Cardiac muscle cell (in vitro differentiated cells and primary cell): Measurements from ENCODE around the gene HMGXB4. TPM values are rescaled to one million over a fixed set of nuclear protein-coding genes. Genes with fewer than 3 reads are reported as not detected.

Experiments used
- DNase-seq, 2 donors: peaks; one replicate each; pipeline versions ENCODE4 v3.0.0 to v3.0.0-alpha.2; 2010 to 2017; ENCODE audit warnings: low read depth in 1 of 2, low spot score in 1 of 2
- H3K27ac ChIP-seq: fragments of 200-600 bp; sonication (generic); 2 replicates; pipeline ENCODE4 v1.5.1; 2016
- H3K27me3 ChIP-seq: fragments of 200-600 bp; sonication (generic); 2 replicates; pipeline ENCODE4 v1.6.0; 2016; ENCODE audit warnings: control low read depth
- H3K36me3 ChIP-seq: fragments of 200-600 bp; sonication (generic); 2 replicates; pipeline ENCODE4 v1.5.1; 2016; ENCODE audit warnings: control low read depth
- H3K4me1 ChIP-seq: fragments of 200-600 bp; sonication (generic); 2 replicates; pipeline ENCODE4 v1.8.1; 2017; ENCODE audit warnings: low read depth, mild to moderate bottlenecking, mixed run types
- H3K4me3 ChIP-seq: fragments of 200-600 bp; sonication (generic); 2 replicates; pipeline ENCODE4 v1.5.1; 2016; ENCODE audit warnings: mild to moderate bottlenecking
- H3K9me3 ChIP-seq: fragments of 200-600 bp; sonication (generic); 2 replicates; pipeline ENCODE4 v1.5.1; 2017; ENCODE audit warnings: low read depth, mild to moderate bottlenecking, control low read depth
- polyA plus RNA-seq: library from polyadenylated mRNA; unstranded; fragments of >200 nt; fragmentation: Nextera tagmentation; extraction: Ambion mirVana; gene quantifications from 2 replicates; pipeline ENCODE4 v1.2.1, GENCODE V29; 2016
- total RNA-seq: library from RNA; depleted of rRNA; stranded (reverse); fragments of >200 nt; gene quantifications from 2 replicates; pipeline ENCODE4 v1.2.3, GENCODE V29; 2016
- TF ChIP-seq, protein P1 (sequence below): IDR thresholded peaks from 2 replicates; pipeline ENCODE4 v1.5.1; 2012; ENCODE audit warnings: low read depth, mild to moderate bottlenecking, low read length

The HMGXB4 gene
- total and polyA plus RNA-seq, 2 experiments from 2014 or later = 16.8 to 17.7 TPM

DNA sequence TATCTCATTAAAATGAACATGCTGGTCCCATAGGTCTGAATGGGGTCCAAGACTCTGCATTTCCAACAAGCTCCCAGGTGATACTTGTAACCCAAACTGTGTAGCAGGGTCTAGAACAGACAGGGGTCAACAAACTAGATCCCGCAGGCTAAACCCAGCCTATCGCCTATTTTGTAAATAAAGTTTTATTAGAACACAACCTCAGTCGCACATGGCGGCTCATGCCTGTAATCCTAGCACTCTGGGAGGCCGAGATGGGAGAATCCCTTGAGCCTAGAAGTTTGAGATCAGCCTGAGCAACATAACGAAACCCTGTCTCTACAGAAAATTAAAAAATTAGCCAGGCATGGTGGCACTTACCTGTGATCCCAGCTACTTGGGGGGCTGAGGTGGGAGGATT is 42.3 kb upstream of the HMGXB4 start:
- Histone ChIP-seq H3K27ac (no peak overlapping the region), H3K9me3 (no peaks in the 10 kb centered on the region), H3K4me3 (no peak overlapping the region), H3K36me3 (no peaks in the 10 kb centered on the region), H3K4me1 (no peaks in the 10 kb centered on the region), H3K27me3 (peaks cover 10% of the 10 kb centered on the region)
- TF ChIP-seq, protein P1, sequence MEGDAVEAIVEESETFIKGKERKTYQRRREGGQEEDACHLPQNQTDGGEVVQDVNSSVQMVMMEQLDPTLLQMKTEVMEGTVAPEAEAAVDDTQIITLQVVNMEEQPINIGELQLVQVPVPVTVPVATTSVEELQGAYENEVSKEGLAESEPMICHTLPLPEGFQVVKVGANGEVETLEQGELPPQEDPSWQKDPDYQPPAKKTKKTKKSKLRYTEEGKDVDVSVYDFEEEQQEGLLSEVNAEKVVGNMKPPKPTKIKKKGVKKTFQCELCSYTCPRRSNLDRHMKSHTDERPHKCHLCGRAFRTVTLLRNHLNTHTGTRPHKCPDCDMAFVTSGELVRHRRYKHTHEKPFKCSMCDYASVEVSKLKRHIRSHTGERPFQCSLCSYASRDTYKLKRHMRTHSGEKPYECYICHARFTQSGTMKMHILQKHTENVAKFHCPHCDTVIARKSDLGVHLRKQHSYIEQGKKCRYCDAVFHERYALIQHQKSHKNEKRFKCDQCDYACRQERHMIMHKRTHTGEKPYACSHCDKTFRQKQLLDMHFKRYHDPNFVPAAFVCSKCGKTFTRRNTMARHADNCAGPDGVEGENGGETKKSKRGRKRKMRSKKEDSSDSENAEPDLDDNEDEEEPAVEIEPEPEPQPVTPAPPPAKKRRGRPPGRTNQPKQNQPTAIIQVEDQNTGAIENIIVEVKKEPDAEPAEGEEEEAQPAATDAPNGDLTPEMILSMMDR = no peak
- DNase-seq = no peak

DNA sequence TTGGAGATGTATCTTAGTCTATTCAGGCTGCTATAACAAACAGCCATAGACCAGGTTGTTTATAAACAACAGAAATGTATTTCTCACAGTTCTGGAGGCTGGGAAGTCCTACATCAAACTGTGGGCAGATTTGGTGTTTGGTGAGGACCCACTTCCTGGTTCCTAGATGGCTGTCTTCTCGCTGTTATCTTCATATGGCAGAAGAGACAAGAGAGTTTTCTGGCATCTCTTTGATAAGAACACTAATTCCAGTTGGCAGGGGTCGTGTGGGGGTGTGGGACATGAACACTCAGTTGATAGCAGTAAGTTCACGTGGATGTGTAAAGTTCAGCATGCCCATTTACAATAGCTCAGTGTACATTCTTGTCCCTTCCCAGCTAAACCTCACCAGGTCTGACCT is 41.3 kb upstream of the HMGXB4 start:
- Histone ChIP-seq H3K27me3 (peaks cover 15% of the 10 kb centered on the region), H3K36me3 (no peaks in the 10 kb centered on the region), H3K9me3 (no peaks in the 10 kb centered on the region), H3K4me1 (no peaks in the 10 kb centered on the region), H3K4me3 (no peak overlapping the region), H3K27ac (no peak overlapping the region)
- no peak for DNase-seq
- TF ChIP-seq, protein P1 = no peak

DNA sequence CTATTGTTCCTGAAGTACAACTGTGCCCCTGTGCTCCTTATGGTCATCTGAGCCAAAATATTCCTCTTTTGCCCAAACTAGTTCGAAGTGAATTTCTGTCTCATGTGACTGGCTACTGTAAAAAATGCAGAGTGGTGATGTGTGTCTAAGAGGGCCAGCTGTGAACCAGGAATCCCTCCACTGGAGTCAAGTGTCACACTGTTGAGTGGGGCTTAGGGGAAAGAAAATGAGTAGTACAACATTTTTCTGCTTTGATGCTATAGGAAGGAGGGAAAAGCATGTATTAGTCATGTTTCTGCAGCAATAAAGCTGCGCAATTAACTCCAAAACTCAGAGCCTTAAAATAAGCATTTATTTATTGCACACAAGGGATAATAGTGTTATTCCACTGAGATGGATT is 39.8 kb upstream of the HMGXB4 start:
- Histone ChIP-seq H3K36me3 (no peaks in the 10 kb centered on the region), H3K9me3 (no peaks in the 10 kb centered on the region), H3K27ac (no peak overlapping the region), H3K4me1 (no peaks in the 10 kb centered on the region), H3K4me3 (no peak overlapping the region), H3K27me3 (peaks cover 18% of the 10 kb centered on the region)
- TF ChIP-seq, protein P1 = no peak
- DNase-seq = no peak

DNA sequence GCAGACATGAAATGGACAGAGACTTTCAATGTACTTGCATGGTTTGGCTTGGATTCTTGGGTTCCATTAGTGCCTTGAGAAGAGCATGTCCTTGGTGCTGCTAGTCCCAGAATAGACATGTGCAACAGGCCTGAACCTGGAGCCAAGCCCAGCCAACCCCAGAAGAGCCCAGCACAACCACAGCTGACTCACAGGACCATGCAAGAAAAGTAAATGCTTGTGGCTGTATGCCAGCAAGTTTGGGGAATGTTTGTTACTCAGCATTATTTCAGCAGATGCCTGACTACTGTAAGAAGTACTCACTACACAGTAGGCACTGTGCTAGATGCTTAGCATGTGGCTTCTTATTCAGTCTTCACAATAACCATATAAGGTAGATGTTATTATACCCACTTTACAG is 39.2 kb upstream of the HMGXB4 start:
- Histone ChIP-seq H3K4me1 (no peaks in the 10 kb centered on the region), H3K27me3 (peaks cover 18% of the 10 kb centered on the region), H3K27ac (no peak overlapping the region), H3K36me3 (no peaks in the 10 kb centered on the region), H3K9me3 (no peaks in the 10 kb centered on the region), H3K4me3 (no peak overlapping the region)
- TF ChIP-seq, protein P1 = no peak
- DNase-seq = no peak

DNA sequence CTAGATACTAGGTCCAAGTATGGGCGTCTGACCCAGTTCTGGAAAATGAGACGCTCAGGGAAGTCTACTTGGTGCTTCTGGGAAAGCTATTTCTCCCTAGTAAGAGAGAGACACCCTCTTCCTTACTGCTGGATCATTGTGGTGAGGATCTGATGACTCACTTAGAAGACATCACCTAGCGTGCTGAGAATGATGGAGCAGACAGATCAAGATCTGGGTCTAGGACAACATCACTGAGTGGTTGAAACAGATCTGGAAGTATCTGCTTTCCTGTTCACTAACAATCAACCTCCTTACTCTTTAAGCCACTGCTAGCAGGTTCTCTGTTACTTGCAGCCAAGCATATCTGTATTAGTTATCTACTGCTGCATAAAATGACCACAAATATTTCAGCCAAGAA is 38.3 kb upstream of the HMGXB4 start:
- no peak overlapping the region for H3K27ac ChIP-seq
- peak in 1 of 2 donors; percentile 14 for DNase-seq
- no peaks in the 10 kb centered on the region for H3K36me3 ChIP-seq
- no peaks in the 10 kb centered on the region for H3K9me3 ChIP-seq
- H3K27me3 ChIP-seq = peaks cover 21% of the 10 kb centered on the region
- TF ChIP-seq, protein P1 = no peak
- H3K4me3 ChIP-seq = no peak overlapping the region
- H3K4me1 ChIP-seq = no peaks in the 10 kb centered on the region

DNA sequence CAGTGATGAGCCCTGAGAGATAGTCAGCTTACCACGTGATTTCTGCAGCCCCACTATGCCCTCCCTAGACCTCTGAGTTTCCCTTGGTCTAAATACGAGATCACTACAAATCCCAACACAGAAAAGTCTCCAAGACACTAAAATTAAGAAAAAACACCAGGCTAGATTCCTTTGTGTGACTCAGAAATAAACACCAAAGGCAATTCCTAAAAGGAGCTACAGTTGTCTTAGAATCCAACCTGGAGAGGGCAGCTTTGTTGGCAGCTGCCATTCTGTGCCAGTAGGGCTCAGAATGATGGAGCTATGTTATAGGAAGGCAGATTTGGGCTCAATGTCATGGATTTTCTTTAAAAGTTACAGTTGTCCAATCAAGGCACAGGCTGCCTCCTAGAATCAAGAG is 37.1 kb upstream of the HMGXB4 start:
- H3K36me3 ChIP-seq = no peaks in the 10 kb centered on the region
- TF ChIP-seq, protein P1 = no peak

More for the DNA sequence above, 37.1 kb upstream of the HMGXB4 start:
- no peak for DNase-seq
- no peaks in the 10 kb centered on the region for H3K4me1 ChIP-seq
- H3K27me3 ChIP-seq = peaks cover 22% of the 10 kb centered on the region
- no peak overlapping the region for H3K27ac ChIP-seq
- H3K9me3 ChIP-seq = no peaks in the 10 kb centered on the region
- no peak overlapping the region for H3K4me3 ChIP-seq
